Measurements from ENCODE around the gene PAWR.

- no peak for TF ChIP-seq EZH2 (IDR thresholded peaks at IDR 0.05; ENCODE audit: low read length)
- TF ChIP-seq, protein P1, sequence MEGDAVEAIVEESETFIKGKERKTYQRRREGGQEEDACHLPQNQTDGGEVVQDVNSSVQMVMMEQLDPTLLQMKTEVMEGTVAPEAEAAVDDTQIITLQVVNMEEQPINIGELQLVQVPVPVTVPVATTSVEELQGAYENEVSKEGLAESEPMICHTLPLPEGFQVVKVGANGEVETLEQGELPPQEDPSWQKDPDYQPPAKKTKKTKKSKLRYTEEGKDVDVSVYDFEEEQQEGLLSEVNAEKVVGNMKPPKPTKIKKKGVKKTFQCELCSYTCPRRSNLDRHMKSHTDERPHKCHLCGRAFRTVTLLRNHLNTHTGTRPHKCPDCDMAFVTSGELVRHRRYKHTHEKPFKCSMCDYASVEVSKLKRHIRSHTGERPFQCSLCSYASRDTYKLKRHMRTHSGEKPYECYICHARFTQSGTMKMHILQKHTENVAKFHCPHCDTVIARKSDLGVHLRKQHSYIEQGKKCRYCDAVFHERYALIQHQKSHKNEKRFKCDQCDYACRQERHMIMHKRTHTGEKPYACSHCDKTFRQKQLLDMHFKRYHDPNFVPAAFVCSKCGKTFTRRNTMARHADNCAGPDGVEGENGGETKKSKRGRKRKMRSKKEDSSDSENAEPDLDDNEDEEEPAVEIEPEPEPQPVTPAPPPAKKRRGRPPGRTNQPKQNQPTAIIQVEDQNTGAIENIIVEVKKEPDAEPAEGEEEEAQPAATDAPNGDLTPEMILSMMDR (optimal IDR thresholded peaks at IDR 0.05 in 1 of 3, IDR thresholded peaks at IDR 0.05 in 1 of 3, conservative IDR thresholded peaks at IDR 0.05 in 1 of 3; ENCODE audit: extremely low read depth in 1 of 3, insufficient read depth in 2 of 3, low read length in 3 of 3) = no peak
Observed at GRCh38 chr12:79652521-79652920, 38.2 kb downstream of the PAWR start.
